HEK293 (cell line): ENCODE data around the gene ZNF467.

ENCODE experiments used
- CTCF ChIA-PET: fragments of 350-600 bp; formaldehyde crosslinking; extraction: SDS; loops from one replicate; lab custom pipeline; 2021; ENCODE audit warnings: antibody characterized with exemption; lab: Yijun Ruan, JAX
- POLR2A ChIA-PET: fragments of 300-600 bp; formaldehyde crosslinking; extraction: SDS; loops from one replicate; lab custom pipeline; 2020; ENCODE audit warnings: antibody characterized with exemption, inconsistent platforms; lab: Yijun Ruan, JAX
- H3K27ac ChIP-seq: fragments of 200-500 bp; sonication (Bioruptor generic); 2 replicates; pipeline ENCODE4 v1.5.1; 2014; ENCODE audit warnings: low read depth, low read length, control low read depth, inconsistent platforms; ENCODE audit errors: extremely low read depth
- H3K36me3 ChIP-seq, 2 experiments: fragments of 200-500 bp in 1 of 2; sonication (Bioruptor generic) in 1 of 2; 1 replicate in 1 of 2; 2 replicates in 1 of 2; pipeline ENCODE4 v1.5.1; 2014 to 2017; ENCODE audit warnings: inconsistent platforms in 2 of 2, low read length in 2 of 2; ENCODE audit not compliant: control insufficient read depth in 2 of 2, insufficient read depth in 1 of 2
- H3K4me1 ChIP-seq: fragments of 200-500 bp; sonication (Bioruptor generic); 2 replicates; pipeline ENCODE4 v1.5.1; 2014; ENCODE audit warnings: mild to moderate bottlenecking, low read length, inconsistent platforms; ENCODE audit not compliant: control insufficient read depth, insufficient read depth
- H3K4me3 ChIP-seq: 2 replicates; pipeline ENCODE4 v1.5.1; 2011; ENCODE audit warnings: low read depth, mild to moderate bottlenecking, control low read depth, low read length, moderate library complexity
- H3K9me3 ChIP-seq: fragments of 200-500 bp; sonication (Bioruptor generic); 2 replicates; pipeline ENCODE4 v1.5.1; 2014; ENCODE audit warnings: low read depth, low read length, inconsistent platforms; ENCODE audit not compliant: control insufficient read depth, insufficient read depth
- PRDM2 ChIP-seq: fragments of 450-650 bp; formaldehyde crosslinking; IDR thresholded peaks from 2 replicates; pipeline ENCODE4 v1.5.1; 2016; ENCODE audit warnings: missing biosample characterization, missing genetic modification characterization, borderline replicate concordance
- ZBTB11 ChIP-seq: fragments of 450-650 bp; formaldehyde crosslinking; conservative IDR thresholded peaks from 2 replicates; pipeline ENCODE4 v1.5.1; 2016; ENCODE audit warnings: low read depth, missing biosample characterization, missing genetic modification characterization
- ZBTB17 ChIP-seq: fragments of 450-650 bp; formaldehyde crosslinking; IDR thresholded peaks from 2 replicates; pipeline ENCODE4 v1.5.1; 2016; ENCODE audit warnings: missing biosample characterization, missing genetic modification characterization
- ZBTB6 ChIP-seq: fragments of 450-650 bp; formaldehyde crosslinking; IDR thresholded peaks from 2 replicates; pipeline ENCODE4 v1.5.1; 2017; ENCODE audit warnings: missing biosample characterization, missing genetic modification characterization
- ZFP41 ChIP-seq: fragments of 450-650 bp; formaldehyde crosslinking; IDR thresholded peaks from 2 replicates; pipeline ENCODE4 v1.5.1; 2016; ENCODE audit warnings: missing biosample characterization, missing genetic modification characterization, borderline replicate concordance
- ZNF18 ChIP-seq: fragments of 450-650 bp; formaldehyde crosslinking; IDR thresholded peaks from 2 replicates; pipeline ENCODE4 v1.5.1; 2016; ENCODE audit warnings: missing biosample characterization, missing genetic modification characterization
- ZNF311 ChIP-seq: fragments of 450-650 bp; formaldehyde crosslinking; IDR thresholded peaks from 2 replicates; pipeline ENCODE4 v1.5.1; 2017; ENCODE audit warnings: missing biosample characterization, missing genetic modification characterization, borderline replicate concordance
- ZNF48 ChIP-seq: fragments of 450-650 bp; formaldehyde crosslinking; IDR thresholded peaks from 2 replicates; pipeline ENCODE4 v1.5.1; 2016; ENCODE audit warnings: missing biosample characterization, missing genetic modification characterization
- ZNF76 ChIP-seq: fragments of 450-650 bp; formaldehyde crosslinking; IDR thresholded peaks from 2 replicates; pipeline ENCODE4; 2016; ENCODE audit warnings: low read depth, missing biosample characterization, missing genetic modification characterization, borderline replicate concordance
- ZNF776 ChIP-seq: fragments of 450-650 bp; formaldehyde crosslinking; IDR thresholded peaks from 2 replicates; pipeline ENCODE4 v1.5.0; 2017; ENCODE audit warnings: missing biosample characterization, missing genetic modification characterization, borderline replicate concordance
- ZNF785 ChIP-seq: fragments of 450-650 bp; formaldehyde crosslinking; IDR thresholded peaks from 2 replicates; pipeline ENCODE4 v1.5.1; 2016; ENCODE audit warnings: missing biosample characterization, missing genetic modification characterization
- TF ChIP-seq, protein P1 (sequence below): fragments of 450-650 bp; formaldehyde crosslinking; IDR thresholded peaks from 2 replicates; pipeline ENCODE4 v1.5.1; 2016; ENCODE audit warnings: missing biosample characterization, missing genetic modification characterization
- TF ChIP-seq, protein P2 (sequence below): fragments of 450-650 bp; formaldehyde crosslinking; IDR thresholded peaks from 2 replicates; pipeline ENCODE4 v1.5.1; 2016; ENCODE audit warnings: missing biosample characterization, missing genetic modification characterization

ZNF467 gene

GRCh38 chr7:149722356-149722957 is 50.9 kb downstream of the ZNF467 start (continued):
- TF ChIP-seq, protein P1, sequence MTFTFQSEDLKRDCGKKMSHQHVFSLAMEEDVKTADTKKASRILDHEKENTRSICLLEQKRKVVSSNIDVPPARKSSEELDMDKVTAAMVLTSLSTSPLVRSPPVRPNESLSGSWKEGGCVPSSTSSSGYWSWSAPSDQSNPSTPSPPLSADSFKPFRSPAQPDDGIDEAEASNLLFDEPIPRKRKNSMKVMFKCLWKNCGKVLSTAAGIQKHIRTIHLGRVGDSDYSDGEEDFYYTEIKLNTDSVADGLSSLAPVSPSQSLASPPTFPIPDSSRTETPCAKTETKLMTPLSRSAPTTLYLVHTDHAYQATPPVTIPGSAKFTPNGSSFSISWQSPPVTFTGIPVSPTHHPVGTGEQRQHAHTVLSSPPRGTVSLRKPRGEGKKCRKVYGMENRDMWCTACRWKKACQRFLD: no peak
- TF ChIP-seq ZBTB6 (tag by site-specific recombination): no peak
- TF ChIP-seq ZNF311 (tag by site-specific recombination): no peak
- TF ChIP-seq PRDM2 (tag by site-specific recombination): no peak
- TF ChIP-seq ZBTB11: no peak
- no peak for TF ChIP-seq ZNF776 (tag by site-specific recombination)

DNA sequence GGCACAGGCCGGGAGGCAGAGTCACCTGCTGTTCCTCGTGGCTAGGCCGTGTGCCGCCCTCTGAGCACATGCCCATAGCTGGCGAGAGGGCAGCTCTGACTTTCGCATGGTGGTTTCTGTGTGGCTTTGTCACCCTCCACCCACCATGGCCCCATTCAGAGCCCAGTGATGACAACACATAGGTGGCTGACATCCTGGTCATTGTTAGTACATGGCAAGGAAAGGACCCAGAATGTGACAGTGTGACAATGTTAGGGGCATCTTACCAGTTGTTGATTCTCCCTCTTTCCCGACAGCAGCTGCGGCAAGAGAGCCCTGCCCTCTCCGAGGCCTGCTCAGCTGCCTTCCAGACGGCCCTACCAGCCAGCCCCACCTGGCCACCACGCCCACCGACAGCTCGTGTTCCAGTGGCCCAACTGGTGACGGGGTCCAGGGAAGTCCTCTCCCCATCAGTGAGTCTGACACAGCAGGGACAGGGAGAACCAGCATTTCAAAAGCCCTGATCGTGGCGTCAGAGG is 52.2 kb downstream of the ZNF467 start:
- TF ChIP-seq ZBTB17: no peak
- no peak for TF ChIP-seq ZNF76
- TF ChIP-seq ZNF785 (tag by site-specific recombination): no peak
- TF ChIP-seq, protein P2, sequence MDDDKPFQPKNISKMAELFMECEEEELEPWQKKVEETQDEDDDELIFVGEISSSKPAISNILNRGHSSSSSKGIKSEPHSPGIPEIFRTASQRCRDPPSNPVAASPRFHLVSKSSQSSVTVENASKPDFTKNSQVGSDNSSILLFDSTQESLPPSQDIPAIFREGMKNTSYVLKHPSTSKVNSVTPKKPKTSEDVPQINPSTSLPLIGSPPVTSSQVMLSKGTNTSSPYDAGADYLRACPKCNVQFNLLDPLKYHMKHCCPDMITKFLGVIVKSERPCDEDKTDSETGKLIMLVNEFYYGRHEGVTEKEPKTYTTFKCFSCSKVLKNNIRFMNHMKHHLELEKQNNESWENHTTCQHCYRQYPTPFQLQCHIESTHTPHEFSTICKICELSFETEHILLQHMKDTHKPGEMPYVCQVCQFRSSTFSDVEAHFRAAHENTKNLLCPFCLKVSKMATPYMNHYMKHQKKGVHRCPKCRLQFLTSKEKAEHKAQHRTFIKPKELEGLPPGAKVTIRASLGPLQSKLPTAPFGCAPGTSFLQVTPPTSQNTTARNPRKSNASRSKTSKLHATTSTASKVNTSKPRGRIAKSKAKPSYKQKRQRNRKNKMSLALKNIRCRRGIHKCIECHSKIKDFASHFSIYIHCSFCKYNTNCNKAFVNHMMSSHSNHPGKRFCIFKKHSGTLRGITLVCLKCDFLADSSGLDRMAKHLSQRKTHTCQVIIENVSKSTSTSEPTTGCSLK (tag by site-specific recombination): no peak
- no peak for TF ChIP-seq ZNF48
- TF ChIP-seq ZFP41 (tag by site-specific recombination): no peak
- TF ChIP-seq ZNF18: no peak
- Histone ChIP-seq H3K36me3 (peaks cover 0 to 77% of the 10 kb centered on the region in 2 experiments; a peak in 2 of 3 replicates), H3K27ac (no peak overlapping the region), H3K9me3 (no peaks in the 10 kb centered on the region), H3K4me3 (no peak overlapping the region), H3K4me1 (no peaks in the 10 kb centered on the region)
- CTCF ChIA-PET: interaction anchor here (0.7 to 0.8 kb wide), 2 partner anchors 21 to 75 kb away, joined by 3 read pairs; no protein-coding TSS in a partner anchor
- POLR2A ChIA-PET: interaction anchor here (1.0 kb wide), 1 partner anchor 30 kb away, joined by 3 read pairs; no protein-coding TSS in a partner anchor
